ENCODE measurements around the gene FAM114A2.

Gene FAM114A2

GRCh38 chr5:153988510-153988909, 50.2 kb downstream of the FAM114A2 start:
- in situ Hi-C loops (cut with MboI; ENCODE audit: low sequenced_read_pairs) = no loop called here

GRCh38 chr5:153987301-153987700, 51.4 kb downstream of the FAM114A2 start:
- in situ Hi-C loops (cut with MboI; ENCODE audit: low sequenced_read_pairs) = no loop called here

GRCh38 chr5:153985498-153985897, 53.2 kb downstream of the FAM114A2 start:
- in situ Hi-C loops (cut with MboI; ENCODE audit: low sequenced_read_pairs) = no loop called here

DNA sequence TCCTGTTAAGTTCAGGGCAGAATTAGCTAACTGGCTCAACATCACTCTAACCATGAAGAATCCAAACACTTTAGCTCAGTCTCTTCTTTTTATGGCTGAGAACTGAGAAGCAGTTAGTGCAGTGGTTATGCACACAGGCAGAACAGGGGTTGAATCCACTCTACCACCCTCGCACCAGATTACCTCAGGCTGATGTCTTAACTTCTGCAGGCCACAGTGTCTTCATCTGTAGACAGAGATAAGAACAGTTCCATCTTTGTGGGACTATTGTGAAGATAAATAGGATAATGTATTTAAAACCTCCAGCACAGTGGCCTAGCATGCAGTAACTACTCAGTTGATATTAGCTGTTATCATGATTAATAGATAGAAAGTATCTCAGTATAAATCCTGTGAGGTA, 54.8 kb downstream of the FAM114A2 start:
- in situ Hi-C loops (cut with MboI; ENCODE audit: low sequenced_read_pairs) = no loop called here

GRCh38 chr5:153981905-153982605, 56.7 kb downstream of the FAM114A2 start:
- in situ Hi-C loops (cut with MboI; ENCODE audit: low sequenced_read_pairs) = no loop called here

- in situ Hi-C loops (cut with MboI; ENCODE audit: low sequenced_read_pairs) = no loop called here
Observed at GRCh38 chr5:153979028-153979783, 59.5 kb downstream of the FAM114A2 start.

- in situ Hi-C loops (cut with MboI; ENCODE audit: low sequenced_read_pairs) = no loop called here
Observed at GRCh38 chr5:153974813-153975163, 63.9 kb downstream of the FAM114A2 start.

- in situ Hi-C loops (cut with MboI; ENCODE audit: low sequenced_read_pairs) = no loop called here
Observed at GRCh38 chr5:153974131-153974812, 64.4 kb downstream of the FAM114A2 start.

GRCh38 chr5:153972240-153972639, 66.5 kb downstream of the FAM114A2 start:
- in situ Hi-C loops (cut with MboI; ENCODE audit: low sequenced_read_pairs) = no loop called here

- in situ Hi-C loops (cut with MboI; ENCODE audit: low sequenced_read_pairs) = no loop called here
Observed at GRCh38 chr5:153970496-153970895, 68.2 kb downstream of the FAM114A2 start.

GRCh38 chr5:153969563-153969895, 69.2 kb downstream of the FAM114A2 start:
- in situ Hi-C loops (cut with MboI; ENCODE audit: low sequenced_read_pairs) = no loop called here

DNA sequence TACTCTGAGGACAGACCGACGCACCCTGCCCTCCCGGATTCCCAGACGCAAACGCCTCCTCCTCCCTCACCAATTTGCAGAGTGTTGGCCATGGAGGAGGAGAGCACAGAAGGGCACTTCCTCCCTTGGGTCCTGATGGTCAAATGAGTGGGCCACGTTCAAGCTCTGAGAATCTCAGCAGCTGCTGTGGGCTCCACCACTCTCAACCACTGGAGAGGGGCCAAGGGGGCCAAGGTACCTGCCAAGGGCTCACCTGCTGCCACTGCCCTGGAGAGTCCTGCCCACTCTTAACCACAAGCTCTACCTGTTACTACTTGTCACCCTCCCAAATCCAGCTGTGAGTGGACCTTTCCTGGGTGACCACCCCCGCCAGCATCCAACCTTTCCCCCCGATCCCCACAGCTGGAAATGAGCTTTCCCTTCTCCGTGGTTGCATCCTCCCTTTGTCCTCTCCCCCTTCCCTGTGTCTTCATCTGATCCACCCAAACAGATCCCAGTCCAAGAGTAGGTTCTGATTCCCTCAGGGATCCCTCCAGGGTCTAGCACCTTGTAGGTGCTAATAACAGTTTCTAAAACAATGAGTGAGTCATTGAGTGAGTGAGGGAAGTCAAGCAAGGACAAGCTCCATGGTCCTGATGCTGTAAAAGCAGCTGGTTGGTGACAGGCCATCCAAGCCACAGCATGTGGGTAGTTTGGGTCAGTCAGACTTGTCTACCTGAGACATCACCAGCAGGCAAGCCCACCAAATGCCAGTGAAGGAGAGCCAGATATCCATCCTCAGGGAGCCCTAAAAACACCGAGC, 69.7 kb downstream of the FAM114A2 start:
- in situ Hi-C loops (cut with MboI; ENCODE audit: low sequenced_read_pairs) = no loop called here

DNA sequence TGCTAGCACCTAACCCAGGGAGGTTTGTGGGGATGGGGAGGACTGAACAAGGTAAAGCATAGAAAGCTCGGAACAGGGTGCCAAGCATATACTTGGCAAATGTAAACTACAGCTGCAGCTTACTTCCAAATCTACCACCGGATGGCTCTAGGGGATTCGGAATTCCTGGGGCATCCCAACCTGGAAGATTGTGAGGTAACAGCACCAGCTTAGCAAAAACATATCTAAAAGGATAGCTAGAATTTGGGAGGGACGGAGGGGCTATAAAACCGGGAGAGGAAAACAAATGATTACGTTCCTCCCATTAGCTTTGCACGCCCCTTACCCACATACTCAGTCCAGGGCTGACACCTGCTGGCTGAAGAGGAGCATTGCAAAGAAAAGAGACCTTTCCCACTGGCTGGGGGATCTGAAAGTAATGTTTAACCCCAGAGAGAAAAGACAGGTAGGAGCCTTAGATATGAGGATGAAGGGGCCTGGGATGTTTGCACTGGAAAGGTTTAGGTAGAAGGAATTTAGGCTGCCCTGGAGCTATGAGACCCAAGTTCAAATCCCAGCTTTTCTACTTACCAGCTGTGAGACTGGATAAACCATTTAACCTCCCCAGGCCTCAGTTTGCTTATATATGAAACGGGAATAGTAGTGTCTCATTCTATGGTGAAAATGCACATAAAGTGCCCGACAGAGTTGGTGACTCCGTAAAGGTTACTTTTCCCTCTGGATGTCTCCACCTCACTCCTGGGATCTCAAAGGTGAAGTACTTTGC, 73.6 kb downstream of the FAM114A2 start:
- in situ Hi-C loops (cut with MboI; ENCODE audit: low sequenced_read_pairs) = no loop called here

- in situ Hi-C loops (cut with MboI; ENCODE audit: low sequenced_read_pairs) = no loop called here
Observed at GRCh38 chr5:153964191-153964879, 74.4 kb downstream of the FAM114A2 start.

- in situ Hi-C loops (cut with MboI; ENCODE audit: low sequenced_read_pairs) = no loop called here
Observed at GRCh38 chr5:153960269-153961215, 78.2 kb downstream of the FAM114A2 start.

DNA sequence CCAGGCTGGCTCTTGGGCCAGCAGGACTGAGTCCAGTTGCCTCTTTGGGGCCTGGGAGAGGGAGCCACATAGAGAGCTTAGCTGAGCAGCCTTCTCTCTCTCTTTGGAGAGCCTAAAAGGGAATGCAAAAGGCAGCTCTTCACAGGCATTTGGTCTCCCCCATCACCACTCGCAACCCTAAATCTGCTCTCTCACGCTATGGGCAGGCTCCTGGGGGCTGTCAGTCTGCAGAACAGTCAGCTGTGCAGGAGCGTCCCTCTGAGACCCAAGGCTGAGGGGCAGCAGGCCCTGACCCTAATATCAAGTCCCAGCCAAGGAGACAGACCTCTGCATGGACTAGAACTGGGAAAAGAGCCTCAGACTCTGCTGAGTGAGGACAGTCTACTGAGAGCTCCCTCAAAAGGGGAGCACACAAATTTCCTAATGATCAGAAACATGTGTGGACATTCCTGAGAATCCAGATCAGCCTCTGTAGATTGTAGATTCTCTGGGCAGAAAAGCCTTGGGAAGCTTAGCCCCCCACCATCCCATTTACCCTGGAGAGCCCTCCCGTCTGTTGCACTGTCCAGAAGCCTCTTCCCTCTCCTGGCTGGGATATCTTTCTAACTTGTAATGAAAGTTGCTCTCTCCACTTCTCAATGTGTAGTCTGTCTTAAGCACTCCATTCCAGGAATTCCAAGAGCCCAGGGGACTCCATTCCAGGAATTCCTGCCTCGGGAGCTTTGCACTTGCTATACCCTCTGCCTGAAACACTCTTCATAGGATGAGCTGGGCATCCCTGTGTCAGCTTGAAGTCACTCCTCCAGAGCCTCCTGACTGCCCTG, 79.4 kb downstream of the FAM114A2 start:
- in situ Hi-C loops (cut with MboI; ENCODE audit: low sequenced_read_pairs) = no loop called here

DNA sequence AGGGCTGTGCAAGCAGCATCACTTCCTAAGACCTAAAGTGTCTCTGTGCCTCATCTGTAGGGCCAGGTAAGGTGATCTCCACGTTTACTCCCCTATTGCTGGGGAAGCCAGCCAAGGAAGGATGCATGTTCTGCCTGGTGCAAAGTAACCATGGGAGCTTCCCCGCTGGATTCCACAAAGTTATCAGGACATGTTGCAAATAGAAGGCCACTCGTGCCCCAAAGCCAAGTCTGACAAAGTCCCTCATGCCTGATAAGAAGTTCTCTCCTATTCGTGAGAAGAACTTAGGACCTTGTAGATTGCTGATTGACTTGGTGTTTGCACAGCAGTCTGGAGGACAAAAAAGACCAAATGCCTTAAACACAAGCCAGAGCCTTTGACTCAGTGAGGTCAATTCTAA, 81.5 kb downstream of the FAM114A2 start:
- in situ Hi-C loops (cut with MboI; ENCODE audit: low sequenced_read_pairs) = no loop called here

DNA sequence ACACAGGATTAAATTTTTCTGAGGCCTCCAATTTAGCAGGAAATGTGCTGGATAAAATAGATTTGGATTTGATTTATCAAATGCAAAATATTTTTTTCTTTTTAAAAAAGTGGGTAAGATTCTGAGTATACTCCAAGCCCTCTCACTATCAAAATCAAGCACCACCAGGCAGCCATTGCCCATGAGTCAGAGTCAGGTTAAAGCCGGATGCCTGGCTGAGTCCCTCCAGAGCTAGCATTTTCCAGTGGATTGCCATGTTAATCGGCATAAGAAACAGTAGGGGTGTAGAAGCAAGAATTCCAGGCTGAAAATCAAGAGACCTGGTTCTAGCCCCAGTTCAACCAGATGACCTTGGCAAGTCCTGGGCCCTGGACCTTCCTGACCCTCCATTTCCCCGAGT, 85.3 kb downstream of the FAM114A2 start:
- in situ Hi-C loops (cut with MboI; ENCODE audit: low sequenced_read_pairs) = no loop called here

Data from hTERT RPE-1 (cell line).